DND-41 (cell line): ENCODE measurements around the gene ILRUN.
"Not testable (repeated sequence)": the region's sequence is repeated elsewhere in the genome, so short reads cannot be mapped to it uniquely, and the experiment has no call there.

Experiments used
- ATAC-seq: fragments of 200-7000 bp; cut with Tn5 transposase; 3 replicates; pipeline ENCODE4 v1.9.1; 2021; ENCODE audit warnings: low read depth; ENCODE audit not compliant: insufficient read depth
- DNase-seq: peaks from one replicate; pipeline ENCODE4 v3.0.0-alpha.2; 2020
- H2AFZ ChIP-seq: 2 replicates; pipeline ENCODE4 v1.6.0; 2012; ENCODE audit warnings: low read depth, low read length
- H3K27ac ChIP-seq: 2 replicates; pipeline ENCODE4 v1.5.1; 2012; ENCODE audit warnings: low read length, inconsistent platforms
- H3K27me3 ChIP-seq: fragments of 200-600 bp; sonication (generic); 2 replicates; pipeline ENCODE4 v1.6.0; 2012; ENCODE audit warnings: low read length, mild to moderate bottlenecking, inconsistent platforms; ENCODE audit not compliant: insufficient read depth, poor library complexity
- H3K36me3 ChIP-seq: 2 replicates; pipeline ENCODE4 v1.5.1; 2012; ENCODE audit warnings: low read length, inconsistent platforms; ENCODE audit not compliant: insufficient read depth
- H3K4me1 ChIP-seq: 2 replicates; pipeline ENCODE4 v1.5.1; 2012; ENCODE audit warnings: mild to moderate bottlenecking, low read length; ENCODE audit not compliant: insufficient read depth
- H3K4me2 ChIP-seq: 2 replicates; pipeline ENCODE4 v1.6.0; 2012; ENCODE audit warnings: mild to moderate bottlenecking, moderate library complexity, low read length, inconsistent platforms; ENCODE audit not compliant: insufficient read depth
- H3K4me3 ChIP-seq, 2 experiments: fragments of 200-600 bp in 1 of 2; shearing (Covaris generic) in 1 of 2; 2 replicates each; pipeline ENCODE4 v1.5.1; 2012 to 2016; ENCODE audit warnings: inconsistent platforms in 2 of 2, low read length in 2 of 2, mild to moderate bottlenecking in 2 of 2, low read depth in 1 of 2, moderate library complexity in 1 of 2
- H3K79me2 ChIP-seq: 2 replicates; pipeline ENCODE4 v1.6.0; 2012; ENCODE audit warnings: low read length, inconsistent platforms; ENCODE audit not compliant: insufficient read depth
- H3K9ac ChIP-seq: 2 replicates; pipeline ENCODE4 v1.6.0; 2012; ENCODE audit warnings: low read depth, mild to moderate bottlenecking, inconsistent platforms, low read length, moderate library complexity
- H3K9me3 ChIP-seq: 2 replicates; pipeline ENCODE4 v1.5.1; 2012; ENCODE audit warnings: low read length, moderate library complexity, mild to moderate bottlenecking, inconsistent platforms; ENCODE audit not compliant: insufficient read depth, severe bottlenecking
- H4K20me1 ChIP-seq: 2 replicates; pipeline ENCODE4 v1.6.0; 2012; ENCODE audit warnings: low read length; ENCODE audit not compliant: insufficient read depth
- EZH2 ChIP-seq: IDR thresholded peaks from 3 replicates; pipeline ENCODE4 v1.6.1; 2012; ENCODE audit warnings: borderline replicate concordance, low read depth, mild to moderate bottlenecking, moderate library complexity, low read length, inconsistent platforms; ENCODE audit not compliant: severe bottlenecking
- TF ChIP-seq, protein P1 (sequence below): IDR thresholded peaks from 2 replicates; pipeline ENCODE4 v1.5.1; 2012; ENCODE audit warnings: borderline replicate concordance, low read length, moderate library complexity, mild to moderate bottlenecking; ENCODE audit not compliant: poor library complexity, severe bottlenecking; ENCODE audit errors: extremely low read depth

The ILRUN gene

GRCh38 chr6:34680802-34681515 lies 15.6 kb downstream of the ILRUN start:
- ATAC-seq (no peak), DNase-seq (no peak)
- H3K9me3 ChIP-seq = no peaks in the 10 kb centered on the region
- no peaks in the 10 kb centered on the region for H3K4me1 ChIP-seq
- peaks cover 22% of the 10 kb centered on the region for H4K20me1 ChIP-seq
- H2AFZ ChIP-seq = no peak overlapping the region
- H3K27me3 ChIP-seq = no peaks in the 10 kb centered on the region
- TF ChIP-seq, protein P1, sequence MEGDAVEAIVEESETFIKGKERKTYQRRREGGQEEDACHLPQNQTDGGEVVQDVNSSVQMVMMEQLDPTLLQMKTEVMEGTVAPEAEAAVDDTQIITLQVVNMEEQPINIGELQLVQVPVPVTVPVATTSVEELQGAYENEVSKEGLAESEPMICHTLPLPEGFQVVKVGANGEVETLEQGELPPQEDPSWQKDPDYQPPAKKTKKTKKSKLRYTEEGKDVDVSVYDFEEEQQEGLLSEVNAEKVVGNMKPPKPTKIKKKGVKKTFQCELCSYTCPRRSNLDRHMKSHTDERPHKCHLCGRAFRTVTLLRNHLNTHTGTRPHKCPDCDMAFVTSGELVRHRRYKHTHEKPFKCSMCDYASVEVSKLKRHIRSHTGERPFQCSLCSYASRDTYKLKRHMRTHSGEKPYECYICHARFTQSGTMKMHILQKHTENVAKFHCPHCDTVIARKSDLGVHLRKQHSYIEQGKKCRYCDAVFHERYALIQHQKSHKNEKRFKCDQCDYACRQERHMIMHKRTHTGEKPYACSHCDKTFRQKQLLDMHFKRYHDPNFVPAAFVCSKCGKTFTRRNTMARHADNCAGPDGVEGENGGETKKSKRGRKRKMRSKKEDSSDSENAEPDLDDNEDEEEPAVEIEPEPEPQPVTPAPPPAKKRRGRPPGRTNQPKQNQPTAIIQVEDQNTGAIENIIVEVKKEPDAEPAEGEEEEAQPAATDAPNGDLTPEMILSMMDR = no peak
- no peak for TF ChIP-seq EZH2
- peaks cover 84% of the 10 kb centered on the region for H3K79me2 ChIP-seq
- no peak overlapping the region for H3K4me2 ChIP-seq
- H3K4me3 ChIP-seq = no peak overlapping the region
- no peak overlapping the region for H3K27ac ChIP-seq
- H3K36me3 ChIP-seq = peaks cover 4% of the 10 kb centered on the region; the same call in 1 of the 2 replicates
- no peak overlapping the region for H3K9ac ChIP-seq

GRCh38 chr6:34680313-34680712 lies 16.3 kb downstream of the ILRUN start:
- not testable (repeated sequence) for H3K4me1 ChIP-seq, H3K9me3 ChIP-seq, H3K4me3 ChIP-seq, H3K27ac ChIP-seq, H3K4me2 ChIP-seq, H3K27me3 ChIP-seq, DNase-seq, H3K9ac ChIP-seq, H2AFZ ChIP-seq, ATAC-seq, H3K36me3 ChIP-seq
- Histone ChIP-seq H4K20me1 (peaks cover 20% of the 10 kb centered on the region), H3K79me2 (peaks cover 84% of the 10 kb centered on the region)

DNA sequence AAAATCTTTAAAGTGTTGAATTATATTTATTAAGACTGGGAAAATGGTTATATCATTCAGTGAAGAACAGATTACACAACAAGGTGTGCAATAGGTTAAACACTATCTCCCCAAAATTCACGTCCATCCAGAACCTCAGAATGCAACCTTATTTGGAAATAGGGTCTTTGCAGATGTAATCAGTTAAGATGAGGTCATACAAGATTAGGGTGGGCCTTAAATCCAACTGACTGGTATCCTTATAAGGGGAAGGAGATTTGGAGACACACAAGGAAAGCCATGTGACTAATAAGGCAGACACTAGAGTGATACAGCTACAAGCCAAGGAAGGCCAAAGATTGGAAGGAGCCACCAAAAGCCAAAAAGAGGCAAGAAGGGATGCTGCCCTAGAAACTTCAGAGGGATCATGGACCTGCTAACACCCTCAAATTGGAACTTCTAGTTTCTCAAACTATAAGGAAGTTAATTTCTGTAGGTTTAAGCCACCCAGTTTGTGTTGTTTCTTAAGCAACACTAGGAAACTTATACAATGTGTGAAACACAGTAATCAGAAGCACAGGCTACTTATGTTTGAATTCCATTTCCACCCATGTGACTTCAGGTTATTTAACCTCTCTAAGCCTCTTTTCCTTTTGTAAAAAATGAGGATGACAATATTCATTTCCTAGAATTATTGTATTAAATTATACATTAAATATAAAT lies 16.9 kb downstream of the ILRUN start:
- DNase-seq (no peak), ATAC-seq (no peak)
- no peak overlapping the region for H3K4me3 ChIP-seq
- H3K36me3 ChIP-seq = peaks cover 4% of the 10 kb centered on the region; the same call in 1 of the 2 replicates
- H3K9ac ChIP-seq = no peak overlapping the region
- H3K4me1 ChIP-seq = no peaks in the 10 kb centered on the region
- no peak overlapping the region for H2AFZ ChIP-seq
- TF ChIP-seq, protein P1 = no peak
- TF ChIP-seq EZH2 = no peak
- no peaks in the 10 kb centered on the region for H3K27me3 ChIP-seq
- H3K4me2 ChIP-seq = no peak overlapping the region
- no peak overlapping the region for H3K27ac ChIP-seq
- H3K79me2 ChIP-seq = peaks cover 84% of the 10 kb centered on the region
- H3K9me3 ChIP-seq = no peaks in the 10 kb centered on the region
- H4K20me1 ChIP-seq = peaks cover 18% of the 10 kb centered on the region

DNA sequence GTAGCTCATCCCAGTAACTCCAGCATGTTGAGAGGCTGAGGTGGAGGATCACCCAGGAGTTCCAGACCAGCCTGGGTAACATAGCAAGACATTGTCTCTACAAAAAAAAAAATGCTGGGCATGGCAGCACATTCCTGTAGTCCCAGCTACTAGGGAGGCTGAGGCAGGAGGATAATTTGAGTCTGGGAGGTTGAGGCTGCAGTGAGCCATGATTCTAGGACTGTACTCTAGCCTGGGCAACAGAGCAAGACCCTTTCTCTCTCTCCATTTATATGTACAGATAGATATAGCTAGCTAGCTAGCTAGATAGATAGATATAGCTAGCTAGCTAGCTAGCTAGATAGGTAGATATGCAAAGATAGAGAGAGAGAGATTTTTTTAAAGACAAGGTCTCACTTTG lies 20.4 kb downstream of the ILRUN start:
- ATAC-seq (no peak), DNase-seq (no peak)
- Histone ChIP-seq H3K79me2 (peaks cover 91% of the 10 kb centered on the region), H3K9me3 (no peaks in the 10 kb centered on the region), H3K27ac (no peak overlapping the region), H3K36me3 (peaks cover 5% of the 10 kb centered on the region; the same call in 1 of the 2 replicates), H3K4me1 (peaks cover 10% of the 10 kb centered on the region), H3K4me2 (no peak overlapping the region), H3K4me3 (no peak overlapping the region), H4K20me1 (peaks cover 11% of the 10 kb centered on the region; the same call in 1 of the 2 replicates), H3K27me3 (no peaks in the 10 kb centered on the region), H2AFZ (no peak overlapping the region), H3K9ac (no peak overlapping the region)
- no peak for TF ChIP-seq EZH2
- TF ChIP-seq, protein P1 = no peak

- not testable (repeated sequence) for H3K9me3 ChIP-seq, H2AFZ ChIP-seq, H3K27ac ChIP-seq, H3K27me3 ChIP-seq, ATAC-seq, H3K4me3 ChIP-seq, H3K4me2 ChIP-seq, H3K36me3 ChIP-seq, DNase-seq, H3K4me1 ChIP-seq, H3K9ac ChIP-seq, H4K20me1 ChIP-seq
- H3K79me2 ChIP-seq = peaks cover 93% of the 10 kb centered on the region
Observed at GRCh38 chr6:34674930-34675329, 21.6 kb downstream of the ILRUN start.
